Ishikawa (cell line): Measurements from ENCODE around the gene TUBB6.

Experiments
- CEBPB ChIP-seq: IDR thresholded peaks from 2 replicates; pipeline ENCODE4 v1.6.1; 2012
- CREB1 ChIP-seq: IDR thresholded peaks from 2 replicates; pipeline ENCODE4 v1.6.1; 2012; ENCODE audit warnings: low read depth
- EGR1 ChIP-seq: IDR thresholded peaks from 2 replicates; pipeline ENCODE4 v1.6.1; 2012
- EP300 ChIP-seq: IDR thresholded peaks from 2 replicates; pipeline ENCODE4 v1.6.1; 2012; ENCODE audit warnings: borderline replicate concordance
- FOXM1 ChIP-seq: IDR thresholded peaks from 2 replicates; pipeline ENCODE4 v1.6.1; 2012; ENCODE audit warnings: low read depth, borderline replicate concordance
- MAX ChIP-seq: IDR thresholded peaks from 2 replicates; pipeline ENCODE4 v1.6.1; 2012
- NFIC ChIP-seq: IDR thresholded peaks from 2 replicates; pipeline ENCODE4 v1.6.1; 2012
- RAD21 ChIP-seq: IDR thresholded peaks from 2 replicates; pipeline ENCODE4 v1.6.1; 2012; ENCODE audit warnings: low read depth
- TAF1 ChIP-seq: IDR thresholded peaks from 2 replicates; pipeline ENCODE4 v1.6.1; 2012; ENCODE audit warnings: low read depth, mild to moderate bottlenecking
- TCF12 ChIP-seq: IDR thresholded peaks from 2 replicates; pipeline ENCODE4 v1.6.1; 2012; ENCODE audit warnings: low read depth
- TEAD4 ChIP-seq: IDR thresholded peaks from 2 replicates; pipeline ENCODE4 v1.6.1; 2012
- YY1 ChIP-seq: IDR thresholded peaks from 2 replicates; pipeline ENCODE4 v1.6.1; 2012; ENCODE audit warnings: low read depth
- ZBTB7A ChIP-seq: IDR thresholded peaks from 2 replicates; pipeline ENCODE4 v1.6.1; 2012; ENCODE audit warnings: low read depth
- TF ChIP-seq, protein P1 (sequence below): IDR thresholded peaks from 2 replicates; pipeline ENCODE4 v1.6.1; 2012
- TF ChIP-seq, protein P2 (sequence below): IDR thresholded peaks from 2 replicates; pipeline ENCODE4 v1.6.1; 2012; ENCODE audit warnings: low read depth, mild to moderate bottlenecking

TUBB6 gene

GRCh38 chr18:12308386-12309100 lies 502 bp downstream of the TUBB6 start:
- TF ChIP-seq EGR1 (no peak), FOXM1 (no peak), CEBPB (peak; percentile 53; the same call in 1 of the 2 replicates), RAD21 (no peak), CREB1 (no peak), YY1 (no peak), NFIC (no peak), TCF12 (no peak), EP300 (no peak), TAF1 (peak; percentile 10; the same call in 1 of the 2 replicates), ZBTB7A (no peak; the same call in 1 of the 2 replicates), MAX (peak; percentile 57), TEAD4 (peak; percentile 77)
- TF ChIP-seq, protein P1, sequence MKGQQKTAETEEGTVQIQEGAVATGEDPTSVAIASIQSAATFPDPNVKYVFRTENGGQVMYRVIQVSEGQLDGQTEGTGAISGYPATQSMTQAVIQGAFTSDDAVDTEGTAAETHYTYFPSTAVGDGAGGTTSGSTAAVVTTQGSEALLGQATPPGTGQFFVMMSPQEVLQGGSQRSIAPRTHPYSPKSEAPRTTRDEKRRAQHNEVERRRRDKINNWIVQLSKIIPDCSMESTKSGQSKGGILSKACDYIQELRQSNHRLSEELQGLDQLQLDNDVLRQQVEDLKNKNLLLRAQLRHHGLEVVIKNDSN = no peak
- TF ChIP-seq, protein P2, sequence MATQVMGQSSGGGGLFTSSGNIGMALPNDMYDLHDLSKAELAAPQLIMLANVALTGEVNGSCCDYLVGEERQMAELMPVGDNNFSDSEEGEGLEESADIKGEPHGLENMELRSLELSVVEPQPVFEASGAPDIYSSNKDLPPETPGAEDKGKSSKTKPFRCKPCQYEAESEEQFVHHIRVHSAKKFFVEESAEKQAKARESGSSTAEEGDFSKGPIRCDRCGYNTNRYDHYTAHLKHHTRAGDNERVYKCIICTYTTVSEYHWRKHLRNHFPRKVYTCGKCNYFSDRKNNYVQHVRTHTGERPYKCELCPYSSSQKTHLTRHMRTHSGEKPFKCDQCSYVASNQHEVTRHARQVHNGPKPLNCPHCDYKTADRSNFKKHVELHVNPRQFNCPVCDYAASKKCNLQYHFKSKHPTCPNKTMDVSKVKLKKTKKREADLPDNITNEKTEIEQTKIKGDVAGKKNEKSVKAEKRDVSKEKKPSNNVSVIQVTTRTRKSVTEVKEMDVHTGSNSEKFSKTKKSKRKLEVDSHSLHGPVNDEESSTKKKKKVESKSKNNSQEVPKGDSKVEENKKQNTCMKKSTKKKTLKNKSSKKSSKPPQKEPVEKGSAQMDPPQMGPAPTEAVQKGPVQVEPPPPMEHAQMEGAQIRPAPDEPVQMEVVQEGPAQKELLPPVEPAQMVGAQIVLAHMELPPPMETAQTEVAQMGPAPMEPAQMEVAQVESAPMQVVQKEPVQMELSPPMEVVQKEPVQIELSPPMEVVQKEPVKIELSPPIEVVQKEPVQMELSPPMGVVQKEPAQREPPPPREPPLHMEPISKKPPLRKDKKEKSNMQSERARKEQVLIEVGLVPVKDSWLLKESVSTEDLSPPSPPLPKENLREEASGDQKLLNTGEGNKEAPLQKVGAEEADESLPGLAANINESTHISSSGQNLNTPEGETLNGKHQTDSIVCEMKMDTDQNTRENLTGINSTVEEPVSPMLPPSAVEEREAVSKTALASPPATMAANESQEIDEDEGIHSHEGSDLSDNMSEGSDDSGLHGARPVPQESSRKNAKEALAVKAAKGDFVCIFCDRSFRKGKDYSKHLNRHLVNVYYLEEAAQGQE = no peak

GRCh38 chr18:12309683-12310198 lies 1.7 kb downstream of the TUBB6 start:
- TF ChIP-seq EP300 (no peak), EGR1 (no peak), TEAD4 (no peak), NFIC (no peak), CEBPB (no peak), CREB1 (no peak), MAX (no peak), FOXM1 (no peak), TCF12 (no peak), RAD21 (no peak), ZBTB7A (no peak), TAF1 (no peak)
- TF ChIP-seq, protein P1 = no peak
- TF ChIP-seq, protein P2 = no peak

GRCh38 chr18:12310762-12311161 lies 2.7 kb downstream of the TUBB6 start:
- TF ChIP-seq, protein P2 = peak; percentile 74
- no peak for TF ChIP-seq EP300
- no peak for TF ChIP-seq CEBPB
- TF ChIP-seq NFIC = no peak
- TF ChIP-seq EGR1 = no peak
- no peak for TF ChIP-seq ZBTB7A
- TF ChIP-seq, protein P1 = no peak
- no peak for TF ChIP-seq FOXM1

- TF ChIP-seq CEBPB (no peak), EGR1 (no peak)
- TF ChIP-seq, protein P2 = no peak
These were observed 4.9 kb downstream of the TUBB6 start for GRCh38 chr18:12312976-12313375.
